GM19240 (cell line): ENCODE data around the gene GALNT18.
"Not testable (repeated sequence)": the region's sequence is repeated elsewhere in the genome, so short reads cannot be mapped to it uniquely, and the experiment has no call there.

Experiments
- DNase-seq: peaks from one replicate; pipeline ENCODE4 v3.0.0; 2011; ENCODE audit warnings: low spot score; ENCODE audit not compliant: insufficient read length

GALNT18 gene

GRCh38 chr11:11467312-11467711, 154.5 kb downstream of the GALNT18 start:
- no peak for DNase-seq

DNA sequence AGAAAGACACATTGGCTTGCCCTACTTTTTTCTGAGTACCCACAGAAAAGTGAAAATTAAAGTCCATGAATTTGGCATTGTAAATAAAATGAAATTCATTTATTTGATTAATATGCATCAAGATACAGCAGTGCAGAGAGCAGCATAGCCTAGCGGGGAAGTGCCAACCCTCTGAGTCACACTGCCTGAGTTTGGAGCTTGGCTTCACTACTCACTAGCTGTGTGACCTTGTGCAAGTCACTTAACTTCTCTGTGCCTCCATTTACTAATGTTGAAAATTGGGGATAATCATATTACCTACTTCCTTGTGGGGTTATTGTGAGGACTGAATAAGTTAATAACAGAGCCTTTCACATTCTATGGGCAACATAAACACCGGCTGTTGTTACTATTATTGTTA, 157.2 kb downstream of the GALNT18 start:
- DNase-seq, result no peak

GRCh38 chr11:11463405-11463804, 158.4 kb downstream of the GALNT18 start:
- DNase-seq, result no peak

GRCh38 chr11:11461473-11461872, 160.3 kb downstream of the GALNT18 start:
- DNase-seq, result no peak

DNA sequence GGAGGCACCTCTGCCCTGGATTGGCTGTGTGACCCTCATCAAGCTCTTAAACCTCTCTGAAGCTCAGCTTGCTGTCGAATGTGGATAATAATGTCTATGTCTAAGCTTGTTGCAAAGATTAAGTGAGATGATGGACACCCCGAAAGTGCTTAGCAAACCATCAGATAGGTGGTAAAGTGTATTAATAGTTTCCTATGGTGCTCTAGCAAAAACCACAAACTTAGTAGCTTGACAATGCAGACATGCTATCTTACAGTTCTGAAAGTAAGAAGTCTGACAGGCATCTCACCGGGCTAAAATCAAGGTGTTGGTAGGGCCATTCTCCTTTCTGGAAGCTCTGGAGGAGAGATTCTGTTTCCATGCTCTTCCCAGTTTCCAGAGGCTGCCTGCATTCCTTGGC, 162.2 kb downstream of the GALNT18 start:
- DNase-seq, result no peak

- no peak for DNase-seq
Observed at GRCh38 chr11:11458485-11458884, 163.3 kb downstream of the GALNT18 start.

- DNase-seq, result no peak
Observed at GRCh38 chr11:11458001-11458400, 163.8 kb downstream of the GALNT18 start.

DNA sequence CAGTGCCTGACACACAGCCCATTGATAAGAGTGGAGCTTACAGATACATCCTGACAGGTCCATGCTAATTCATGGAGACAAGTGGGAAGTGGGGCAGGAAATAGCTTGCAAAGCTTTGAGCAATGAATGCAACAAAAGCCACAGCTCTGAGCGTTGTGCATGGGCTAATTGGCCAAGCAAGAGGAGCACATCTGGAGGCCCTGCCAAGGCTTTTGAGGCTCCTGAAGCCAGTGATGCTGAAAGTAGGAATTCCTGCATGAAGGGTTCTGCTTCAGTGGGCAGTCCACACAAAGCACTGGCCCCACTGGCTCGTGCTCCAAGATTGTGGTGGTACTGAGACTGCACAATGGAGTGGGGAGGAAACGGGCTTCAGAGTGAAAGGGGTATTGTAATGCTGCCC, 164.9 kb downstream of the GALNT18 start:
- DNase-seq, result no peak

GRCh38 chr11:11454671-11455223, 167.1 kb downstream of the GALNT18 start:
- no peak for DNase-seq

GRCh38 chr11:11451501-11452005, 170.3 kb downstream of the GALNT18 start:
- DNase-seq, result peak; percentile 62

DNA sequence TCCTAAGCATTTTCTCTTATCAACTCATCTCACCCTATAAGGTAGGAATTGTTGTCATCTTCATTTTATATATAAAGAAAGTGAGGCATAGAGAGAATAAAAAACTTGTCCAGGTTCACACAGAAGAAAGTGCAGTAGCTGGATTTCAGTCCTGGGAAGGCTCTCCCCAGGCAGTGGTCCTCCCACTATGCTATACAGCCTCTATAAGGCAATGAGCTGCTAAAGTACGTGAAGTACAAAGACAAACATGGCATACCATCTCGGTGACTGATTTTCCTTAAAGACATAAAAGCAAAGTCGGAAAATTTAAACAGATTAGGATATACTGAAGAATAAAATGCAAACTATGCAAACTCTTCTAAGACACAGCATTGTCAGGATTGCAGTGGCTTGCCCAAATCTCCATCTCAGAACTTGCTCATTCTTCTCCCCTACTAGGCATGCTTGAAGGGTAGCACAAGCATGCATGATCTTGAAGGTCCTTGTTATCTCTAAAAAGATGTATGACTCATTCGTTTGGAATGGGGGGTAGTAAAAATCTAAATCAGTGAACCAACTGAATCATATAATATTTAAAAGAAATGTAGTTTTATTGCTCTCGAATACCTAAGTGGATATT, 171.0 kb downstream of the GALNT18 start:
- DNase-seq, result no peak

DNA sequence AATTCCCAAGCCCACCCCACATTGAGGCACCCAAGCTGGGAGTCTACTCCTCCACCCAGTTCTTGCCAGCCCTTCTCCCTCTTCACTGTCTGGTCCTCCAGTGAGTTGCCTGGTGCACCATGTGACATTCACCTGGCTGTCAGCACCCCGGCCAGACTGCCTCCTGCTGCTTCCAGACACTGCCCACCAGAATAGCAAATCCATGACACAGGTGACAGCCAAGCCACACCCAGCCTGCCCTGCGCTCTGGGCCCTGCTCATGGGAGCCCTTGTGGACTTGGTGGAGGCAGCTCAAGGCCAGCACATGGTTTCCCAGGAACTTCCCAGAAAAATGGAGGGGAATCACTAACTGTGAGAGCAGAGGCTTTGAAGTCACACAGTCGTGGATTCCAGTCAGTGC, 172.5 kb downstream of the GALNT18 start:
- DNase-seq, result no peak

GRCh38 chr11:11448626-11449025, 173.2 kb downstream of the GALNT18 start:
- no peak for DNase-seq

- DNase-seq, result not testable (repeated sequence)
Observed at GRCh38 chr11:11447601-11448000, 174.2 kb downstream of the GALNT18 start.

GRCh38 chr11:11446967-11447366, 174.8 kb downstream of the GALNT18 start:
- DNase-seq, result no peak

GRCh38 chr11:11446564-11446963, 175.2 kb downstream of the GALNT18 start:
- DNase-seq, result no peak

DNA sequence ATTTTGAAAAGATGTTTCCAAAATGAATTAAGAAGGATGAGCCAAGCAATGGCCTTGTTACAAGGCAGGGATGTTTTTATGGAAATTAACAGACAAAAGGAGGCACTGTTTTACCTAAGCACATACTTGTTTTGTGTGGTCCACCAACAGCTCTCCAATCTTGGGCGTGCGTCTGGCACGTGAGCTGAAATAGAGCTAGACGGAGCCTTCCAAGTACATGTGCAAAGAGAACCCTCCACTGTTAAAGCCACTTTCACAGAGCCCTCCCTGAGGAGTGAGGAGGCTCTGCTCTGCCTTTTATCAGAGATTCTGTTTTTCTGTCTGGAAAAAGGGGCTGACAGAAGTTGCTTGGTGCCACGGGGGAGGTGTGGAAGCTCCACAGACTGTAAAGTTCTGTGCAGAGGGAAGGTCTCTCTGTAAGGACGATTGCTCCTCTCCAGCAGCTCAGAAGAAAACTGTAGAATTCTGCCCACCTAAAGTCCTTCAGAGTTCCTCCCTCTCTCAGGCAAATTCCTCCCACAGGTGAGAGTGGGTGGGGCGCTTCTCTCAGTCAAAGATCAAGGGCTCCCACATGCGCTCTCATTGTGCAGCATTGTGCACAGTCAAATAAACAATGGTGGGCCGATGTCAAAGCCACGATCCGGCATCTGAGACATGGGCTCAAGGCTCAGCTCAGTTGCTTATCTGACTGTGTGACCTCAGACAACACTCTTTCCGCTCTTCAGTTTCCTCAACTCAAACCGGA, 176.2 kb downstream of the GALNT18 start:
- DNase-seq, result no peak

DNA sequence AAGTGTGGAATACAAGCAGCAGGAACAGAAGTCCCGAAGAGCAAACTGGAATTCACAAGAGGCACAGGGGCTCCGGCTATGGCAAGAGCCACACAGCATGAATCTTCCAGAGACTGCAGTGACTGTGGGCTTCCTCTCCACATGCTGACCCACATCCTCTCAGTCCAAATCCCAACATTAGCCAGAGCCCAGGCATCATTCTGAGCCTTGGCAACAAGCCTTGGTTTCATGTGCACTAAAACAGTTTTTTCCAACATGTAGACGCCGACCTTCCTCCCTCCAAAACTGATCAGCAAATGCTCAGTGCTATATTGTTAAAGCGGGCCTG, 177.0 kb downstream of the GALNT18 start:
- DNase-seq, result no peak

DNA sequence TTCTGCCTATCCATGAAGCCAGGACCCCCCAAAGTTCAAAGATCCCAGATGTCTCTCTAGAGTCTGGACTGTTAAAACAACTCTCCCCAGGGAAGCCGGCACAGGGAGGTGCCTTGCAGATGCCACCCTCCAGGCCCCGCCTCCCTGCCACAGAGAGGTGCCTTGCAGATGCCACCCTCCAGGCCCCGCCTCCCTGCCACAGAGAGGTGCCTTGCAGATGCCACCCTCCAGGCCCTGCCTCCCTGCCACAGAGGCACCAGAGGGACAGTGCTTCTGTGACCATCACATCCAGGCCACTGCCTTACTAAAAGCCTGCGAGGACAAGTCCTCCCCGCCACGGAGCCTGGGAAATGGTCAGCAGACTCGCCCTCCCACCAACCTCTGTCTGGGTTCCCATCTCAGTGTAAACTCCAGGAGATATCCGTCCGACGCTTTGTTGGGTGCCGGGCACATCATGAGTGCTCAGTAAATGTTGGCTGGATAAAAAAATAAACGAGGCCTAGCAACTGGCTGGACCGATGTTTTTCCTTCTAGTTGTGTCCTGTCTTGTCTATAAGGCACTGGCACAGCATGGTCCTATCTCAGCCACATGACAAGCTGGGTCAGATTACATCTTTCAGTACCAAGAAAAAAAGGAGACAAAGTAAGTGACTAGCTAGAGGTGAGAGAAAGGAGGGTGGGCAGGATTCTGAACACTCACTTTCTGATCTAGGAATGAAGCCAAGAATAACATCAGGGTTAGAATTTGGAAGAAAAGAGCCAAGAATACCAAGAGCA, 177.6 kb downstream of the GALNT18 start:
- no peak for DNase-seq

GRCh38 chr11:11442791-11443190, 179.0 kb downstream of the GALNT18 start:
- no peak for DNase-seq

DNA sequence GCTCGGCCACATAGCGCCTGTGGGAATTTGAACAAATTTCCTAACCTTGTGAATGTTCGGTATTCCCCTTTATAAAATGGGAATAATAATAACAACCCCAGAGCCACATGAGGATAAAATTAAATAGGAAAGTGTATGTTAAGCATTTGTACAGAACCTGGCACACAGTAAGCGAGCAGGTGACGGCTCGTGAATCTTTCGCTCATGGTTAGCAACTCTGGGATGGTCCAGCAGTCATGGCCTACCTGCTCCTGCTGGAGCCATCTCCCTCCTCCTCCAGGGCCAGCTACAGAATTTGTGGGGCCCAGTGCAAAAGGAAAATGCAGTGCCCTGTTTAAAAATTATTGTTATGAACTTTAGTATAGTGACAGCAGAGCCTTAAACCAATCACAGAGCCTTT, 180.3 kb downstream of the GALNT18 start:
- no peak for DNase-seq

DNA sequence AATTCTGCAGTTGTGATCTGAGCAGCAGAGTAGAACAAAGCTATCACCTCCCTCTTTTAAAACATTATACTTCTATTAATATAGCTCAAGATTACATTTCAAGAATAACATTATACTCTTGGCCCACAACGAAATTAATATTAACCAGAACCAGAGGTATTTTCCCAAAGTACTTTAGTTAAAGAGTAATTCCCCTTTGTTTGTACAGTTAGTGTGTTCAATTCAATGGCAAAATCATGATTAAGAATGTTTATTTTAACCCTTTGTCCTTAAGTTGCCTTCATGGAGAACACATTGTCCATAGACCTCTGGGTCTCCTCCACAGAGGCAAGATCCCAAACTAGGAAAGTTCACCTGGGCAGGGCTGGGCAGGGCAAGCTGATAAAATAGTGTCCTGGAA, 180.7 kb downstream of the GALNT18 start:
- no peak for DNase-seq
